HEK293 (cell line): ENCODE measurements around the gene MKLN1.

Source experiments
- CTCF ChIA-PET: fragments of 350-600 bp; formaldehyde crosslinking; extraction: SDS; loops from one replicate; lab custom pipeline; 2021; ENCODE audit warnings: antibody characterized with exemption; lab: Yijun Ruan, JAX
- POLR2A ChIA-PET: fragments of 300-600 bp; formaldehyde crosslinking; extraction: SDS; loops from one replicate; lab custom pipeline; 2020; ENCODE audit warnings: antibody characterized with exemption, inconsistent platforms; lab: Yijun Ruan, JAX
- H3K27ac ChIP-seq: fragments of 200-500 bp; sonication (Bioruptor generic); 2 replicates; pipeline ENCODE4 v1.5.1; 2014; ENCODE audit warnings: low read depth, low read length, control low read depth, inconsistent platforms; ENCODE audit errors: extremely low read depth
- H3K36me3 ChIP-seq, 2 experiments: fragments of 200-500 bp in 1 of 2; sonication (Bioruptor generic) in 1 of 2; 1 replicate in 1 of 2; 2 replicates in 1 of 2; pipeline ENCODE4 v1.5.1; 2014 to 2017; ENCODE audit warnings: inconsistent platforms in 2 of 2, low read length in 2 of 2; ENCODE audit not compliant: control insufficient read depth in 2 of 2, insufficient read depth in 1 of 2
- H3K4me1 ChIP-seq: fragments of 200-500 bp; sonication (Bioruptor generic); 2 replicates; pipeline ENCODE4 v1.5.1; 2014; ENCODE audit warnings: mild to moderate bottlenecking, low read length, inconsistent platforms; ENCODE audit not compliant: control insufficient read depth, insufficient read depth
- H3K4me3 ChIP-seq: 2 replicates; pipeline ENCODE4 v1.5.1; 2011; ENCODE audit warnings: low read depth, mild to moderate bottlenecking, control low read depth, low read length, moderate library complexity
- H3K9me3 ChIP-seq: fragments of 200-500 bp; sonication (Bioruptor generic); 2 replicates; pipeline ENCODE4 v1.5.1; 2014; ENCODE audit warnings: low read depth, low read length, inconsistent platforms; ENCODE audit not compliant: control insufficient read depth, insufficient read depth
- BCL6B ChIP-seq: fragments of 450-650 bp; formaldehyde crosslinking; IDR thresholded peaks from 2 replicates; pipeline ENCODE4 v1.5.1; 2017; ENCODE audit warnings: missing biosample characterization, missing genetic modification characterization
- GFI1B ChIP-seq: fragments of 450-650 bp; formaldehyde crosslinking; IDR thresholded peaks from 2 replicates; pipeline ENCODE4 v1.5.1; 2016; ENCODE audit warnings: missing biosample characterization, missing genetic modification characterization
- MYNN ChIP-seq: fragments of 450-650 bp; formaldehyde crosslinking; IDR thresholded peaks from 2 replicates; pipeline ENCODE4 v1.5.1; 2016; ENCODE audit warnings: missing biosample characterization, missing genetic modification characterization, borderline replicate concordance
- OSR2 ChIP-seq: fragments of 450-650 bp; formaldehyde crosslinking; IDR thresholded peaks from 2 replicates; pipeline ENCODE4 v1.5.1; 2016; ENCODE audit warnings: missing biosample characterization, missing genetic modification characterization
- SCRT2 ChIP-seq: fragments of 450-650 bp; formaldehyde crosslinking; IDR thresholded peaks from 2 replicates; pipeline ENCODE4 v1.5.1; 2016; ENCODE audit warnings: missing biosample characterization, missing genetic modification characterization
- SP7 ChIP-seq: fragments of 450-650 bp; formaldehyde crosslinking; IDR thresholded peaks from 2 replicates; pipeline ENCODE4 v1.5.1; 2016; ENCODE audit warnings: missing biosample characterization, missing genetic modification characterization
- TRIM28 ChIP-seq: IDR thresholded peaks from 2 replicates; pipeline ENCODE4 v1.6.1; 2011; ENCODE audit warnings: low read length, control low read depth, borderline replicate concordance
- YY1 ChIP-seq: fragments of 450-650 bp; formaldehyde crosslinking; IDR thresholded peaks from 2 replicates; pipeline ENCODE4 v1.5.1; 2018; ENCODE audit warnings: missing biosample characterization, missing genetic modification characterization
- ZBTB10 ChIP-seq: fragments of 450-650 bp; formaldehyde crosslinking; IDR thresholded peaks from 2 replicates; pipeline ENCODE4 v1.5.1; 2016; ENCODE audit warnings: missing biosample characterization, missing genetic modification characterization
- ZBTB7A ChIP-seq: fragments of 450-650 bp; formaldehyde crosslinking; IDR thresholded peaks from 2 replicates; pipeline ENCODE4 v1.5.1; 2016; ENCODE audit warnings: low read depth, missing biosample characterization, missing genetic modification characterization
- ZEB2 ChIP-seq: fragments of 450-650 bp; formaldehyde crosslinking; IDR thresholded peaks from 2 replicates; pipeline ENCODE4 v1.5.1; 2016; ENCODE audit warnings: missing biosample characterization, missing genetic modification characterization
- ZNF10 ChIP-seq: fragments of 450-650 bp; formaldehyde crosslinking; IDR thresholded peaks from 2 replicates; pipeline ENCODE4 v1.5.1; 2017; ENCODE audit warnings: missing biosample characterization, missing genetic modification characterization
- ZNF121 ChIP-seq: fragments of 450-650 bp; formaldehyde crosslinking; IDR thresholded peaks from 2 replicates; pipeline ENCODE4 v1.5.1; 2016; ENCODE audit warnings: missing biosample characterization, missing genetic modification characterization
- ZNF157 ChIP-seq: fragments of 450-650 bp; formaldehyde crosslinking; IDR thresholded peaks from 2 replicates; pipeline ENCODE4 v1.5.1; 2016; ENCODE audit warnings: missing biosample characterization, missing genetic modification characterization
- ZNF211 ChIP-seq: fragments of 450-650 bp; formaldehyde crosslinking; IDR thresholded peaks from 2 replicates; pipeline ENCODE4 v1.5.1; 2016; ENCODE audit warnings: low read depth, missing biosample characterization, missing genetic modification characterization
- ZNF23 ChIP-seq: fragments of 450-650 bp; formaldehyde crosslinking; IDR thresholded peaks from 2 replicates; pipeline ENCODE4 v1.5.1; 2016; ENCODE audit warnings: missing biosample characterization, missing genetic modification characterization, borderline replicate concordance
- ZNF248 ChIP-seq: fragments of 450-650 bp; formaldehyde crosslinking; IDR thresholded peaks from 2 replicates; pipeline ENCODE4 v1.5.1; 2017; ENCODE audit warnings: missing biosample characterization, missing genetic modification characterization
- ZNF394 ChIP-seq: fragments of 450-650 bp; formaldehyde crosslinking; IDR thresholded peaks from 2 replicates; pipeline ENCODE4 v1.5.1; 2016; ENCODE audit warnings: missing biosample characterization, missing genetic modification characterization, mild to moderate bottlenecking, moderate library complexity, borderline replicate concordance
- ZNF404 ChIP-seq: fragments of 450-650 bp; formaldehyde crosslinking; IDR thresholded peaks from 2 replicates; pipeline ENCODE4 v1.5.1; 2017; ENCODE audit warnings: missing biosample characterization, missing genetic modification characterization
- ZNF488 ChIP-seq: fragments of 450-650 bp; formaldehyde crosslinking; IDR thresholded peaks from 2 replicates; pipeline ENCODE4 v1.5.1; 2016; ENCODE audit warnings: missing biosample characterization, missing genetic modification characterization
- ZNF530 ChIP-seq: fragments of 450-650 bp; formaldehyde crosslinking; IDR thresholded peaks from 2 replicates; pipeline ENCODE4 v1.5.1; 2016; ENCODE audit warnings: low read depth, missing biosample characterization, missing genetic modification characterization
- ZNF558 ChIP-seq: fragments of 450-650 bp; formaldehyde crosslinking; IDR thresholded peaks from 2 replicates; pipeline ENCODE4 v1.5.1; 2016; ENCODE audit warnings: missing biosample characterization, missing genetic modification characterization
- ZNF610 ChIP-seq: fragments of 450-650 bp; formaldehyde crosslinking; IDR thresholded peaks from 2 replicates; pipeline ENCODE4 v1.5.1; 2016; ENCODE audit warnings: missing biosample characterization, missing genetic modification characterization, borderline replicate concordance
- ZNF624 ChIP-seq: fragments of 450-650 bp; formaldehyde crosslinking; IDR thresholded peaks from 2 replicates; pipeline ENCODE4 v1.5.1; 2017; ENCODE audit warnings: missing biosample characterization, missing genetic modification characterization
- ZNF660 ChIP-seq: fragments of 450-650 bp; IDR thresholded peaks from 2 replicates; pipeline ENCODE4 v1.5.1; 2018; ENCODE audit warnings: missing biosample characterization, mild to moderate bottlenecking, missing genetic modification characterization
- ZSCAN4 ChIP-seq: fragments of 450-650 bp; formaldehyde crosslinking; IDR thresholded peaks from 2 replicates; pipeline ENCODE4 v1.5.1; 2017; ENCODE audit warnings: missing biosample characterization, missing genetic modification characterization
- TF ChIP-seq, protein P1 (sequence below): fragments of 450-650 bp; formaldehyde crosslinking; IDR thresholded peaks from 2 replicates; pipeline ENCODE4 v1.5.1; 2016; ENCODE audit warnings: missing biosample characterization, missing genetic modification characterization
- TF ChIP-seq, protein P2 (sequence below): fragments of 450-650 bp; formaldehyde crosslinking; IDR thresholded peaks from 2 replicates; pipeline ENCODE4 v1.5.1; 2016; ENCODE audit warnings: missing biosample characterization, missing genetic modification characterization

Gene MKLN1

GRCh38 chr7:131293018-131293417, 34.7 kb upstream of the MKLN1 start:
- TF ChIP-seq TRIM28 (no peak), BCL6B (tag by site-specific recombination) (no peak), ZNF394 (tag by site-specific recombination) (no peak), ZNF248 (tag by site-specific recombination) (no peak), ZSCAN4 (tag by site-specific recombination) (no peak), ZNF488 (no peak), ZNF121 (tag by site-specific recombination) (no peak), ZBTB7A (tag by site-specific recombination) (no peak), ZNF660 (tag by site-specific recombination) (no peak), ZEB2 (tag by site-specific recombination) (no peak), ZNF10 (no peak), ZNF211 (tag by site-specific recombination) (no peak), ZBTB10 (tag by site-specific recombination) (no peak), SP7 (tag by site-specific recombination) (no peak), SCRT2 (tag by site-specific recombination) (no peak)
- TF ChIP-seq, protein P1, sequence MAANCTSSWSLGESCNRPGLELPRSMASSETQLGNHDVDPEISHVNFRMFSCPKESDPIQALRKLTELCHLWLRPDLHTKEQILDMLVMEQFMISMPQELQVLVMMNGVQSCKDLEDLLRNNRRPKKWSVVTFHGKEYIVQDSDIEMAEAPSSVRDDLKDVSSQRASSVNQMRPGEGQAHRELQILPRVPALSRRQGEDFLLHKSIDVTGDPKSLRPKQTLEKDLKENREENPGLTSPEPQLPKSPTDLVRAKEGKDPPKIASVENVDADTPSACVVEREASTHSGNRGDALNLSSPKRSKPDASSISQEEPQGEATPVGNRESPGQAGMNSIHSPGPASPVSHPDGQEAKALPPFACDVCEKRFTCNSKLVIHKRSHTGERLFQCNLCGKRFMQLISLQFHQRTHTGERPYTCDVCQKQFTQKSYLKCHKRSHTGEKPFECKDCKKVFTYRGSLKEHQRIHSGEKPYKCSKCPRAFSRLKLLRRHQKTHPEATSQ (tag by site-specific recombination), result no peak
- ChIA-PET CTCF (interaction anchor here (0.6 to 1.0 kb wide), 2 partner anchors 44 to 131 kb away, joined by 3 to 6 read pairs; no protein-coding TSS in a partner anchor), POLR2A (no interaction called here)
- Histone ChIP-seq H3K27ac (no peak overlapping the region), H3K4me1 (no peaks in the 10 kb centered on the region), H3K9me3 (no peaks in the 10 kb centered on the region), H3K36me3 (no peaks in the 10 kb centered on the region), H3K4me3 (no peak overlapping the region)

GRCh38 chr7:131294553-131294952, 33.1 kb upstream of the MKLN1 start:
- H3K27ac ChIP-seq, result no peak overlapping the region
- TF ChIP-seq GFI1B (tag by site-specific recombination) (no peak), ZNF558 (no peak), ZNF404 (tag by site-specific recombination) (no peak), ZNF624 (tag by site-specific recombination) (no peak), YY1 (tag by site-specific recombination) (no peak), MYNN (no peak), ZNF157 (tag by site-specific recombination) (no peak), ZNF530 (tag by site-specific recombination) (no peak), ZNF610 (tag by site-specific recombination) (no peak), OSR2 (tag by site-specific recombination) (no peak), ZNF23 (tag by site-specific recombination) (no peak)
- TF ChIP-seq, protein P2, sequence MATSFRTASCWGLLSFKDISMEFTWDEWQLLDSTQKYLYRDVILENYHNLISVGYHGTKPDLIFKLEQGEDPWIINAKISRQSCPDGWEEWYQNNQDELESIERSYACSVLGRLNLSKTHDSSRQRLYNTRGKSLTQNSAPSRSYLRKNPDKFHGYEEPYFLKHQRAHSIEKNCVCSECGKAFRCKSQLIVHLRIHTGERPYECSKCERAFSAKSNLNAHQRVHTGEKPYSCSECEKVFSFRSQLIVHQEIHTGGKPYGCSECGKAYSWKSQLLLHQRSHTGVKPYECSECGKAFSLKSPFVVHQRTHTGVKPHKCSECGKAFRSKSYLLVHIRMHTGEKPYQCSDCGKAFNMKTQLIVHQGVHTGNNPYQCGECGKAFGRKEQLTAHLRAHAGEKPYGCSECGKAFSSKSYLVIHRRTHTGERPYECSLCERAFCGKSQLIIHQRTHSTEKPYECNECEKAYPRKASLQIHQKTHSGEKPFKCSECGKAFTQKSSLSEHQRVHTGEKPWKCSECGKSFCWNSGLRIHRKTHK (tag by site-specific recombination), result no peak
- ChIA-PET POLR2A (no interaction called here), CTCF (no interaction called here)
- H3K4me1 ChIP-seq, result no peaks in the 10 kb centered on the region
- no peaks in the 10 kb centered on the region for H3K9me3 ChIP-seq
- H3K4me3 ChIP-seq, result no peak overlapping the region
- no peaks in the 10 kb centered on the region for H3K36me3 ChIP-seq
